ENCODE measurements around the gene SPC25. TPM values are rescaled to one million over a fixed set of nuclear protein-coding genes. Genes with fewer than 3 reads are reported as not detected.

The SPC25 gene
- total RNA-seq, 2 donors from 2014 or later: 1.2 to 4.1 TPM

GRCh38 chr2:168852481-168852880 lies 37.7 kb downstream of the SPC25 start:
- ATAC-seq: no peak
- DNase-seq: no peak
- intact Hi-C loops (cut with DNase I, micrococcal nuclease): no loop called here

- DNase-seq (no peak), ATAC-seq (no peak)
- intact Hi-C loops (cut with DNase I, micrococcal nuclease): no loop called here
Measured at GRCh38 chr2:168851674-168852320, 38.4 kb downstream of the SPC25 start.

GRCh38 chr2:168850846-168851245 lies 39.4 kb downstream of the SPC25 start:
- intact Hi-C loops (cut with DNase I, micrococcal nuclease): no loop called here
- DNase-seq: no peak
- no peak for ATAC-seq

GRCh38 chr2:168849610-168850009 lies 40.6 kb downstream of the SPC25 start:
- DNase-seq (peak; percentile 34 to 47), ATAC-seq (peak; percentile 94)
- intact Hi-C loops (cut with DNase I, micrococcal nuclease): no loop called here

- DNase-seq (no peak), ATAC-seq (no peak)
- intact Hi-C loops (cut with DNase I, micrococcal nuclease): no loop called here
Measured at GRCh38 chr2:168848225-168848624, 42.0 kb downstream of the SPC25 start.

- no peak for ATAC-seq
- intact Hi-C loops (cut with DNase I, micrococcal nuclease): no loop called here
- no peak for DNase-seq
Measured at GRCh38 chr2:168843253-168843652, 47.0 kb downstream of the SPC25 start.

- no peak for ATAC-seq
- no peak for DNase-seq
- intact Hi-C loops (cut with DNase I, micrococcal nuclease): no loop called here
Measured at GRCh38 chr2:168841445-168841844, 48.8 kb downstream of the SPC25 start.

GRCh38 chr2:168835969-168836368 lies 54.3 kb downstream of the SPC25 start:
- intact Hi-C loops (cut with DNase I, micrococcal nuclease): no loop called here
- DNase-seq: no peak
- no peak for ATAC-seq

GRCh38 chr2:168831662-168832061 lies 58.6 kb downstream of the SPC25 start:
- ATAC-seq (no peak), DNase-seq (no peak)
- intact Hi-C loops (cut with DNase I, micrococcal nuclease): no loop called here

- intact Hi-C loops (cut with DNase I, micrococcal nuclease): no loop called here
- ATAC-seq: no peak
- DNase-seq: no peak
Measured at GRCh38 chr2:168830958-168831357, 59.3 kb downstream of the SPC25 start.

- intact Hi-C loops (cut with DNase I, micrococcal nuclease): no loop called here
- no peak for DNase-seq
- peak; percentile 89 for ATAC-seq
Measured at GRCh38 chr2:168825126-168825525, 65.1 kb downstream of the SPC25 start.

- intact Hi-C loops (cut with DNase I, micrococcal nuclease): no loop called here
- no peak for DNase-seq
- ATAC-seq: no peak
Measured at GRCh38 chr2:168821992-168822391, 68.2 kb downstream of the SPC25 start.

- no peak for DNase-seq
- intact Hi-C loops (cut with DNase I, micrococcal nuclease): no loop called here
- ATAC-seq: no peak
Measured at GRCh38 chr2:168821577-168821976, 68.7 kb downstream of the SPC25 start.

Other genes with a start within 250 kb of the SPC25 start
- gene NOSTRIN, start 87.8 kb downstream of the SPC25 start, total RNA-seq: 10 to 100 TPM; 52.7 to 55.6 TPM
- under 1 TPM in 1 of 2 donors, not detected in 1; 0.31 TPM for gene G6PC2, start 10.9 kb upstream of the SPC25 start, total RNA-seq
- gene ABCB11, start 140.9 kb upstream of the SPC25 start, total RNA-seq: 1 to 10 TPM; 4.1 TPM
- gene DHRS9, start 179.1 kb upstream of the SPC25 start, total RNA-seq: 100 to 1,000 TPM; 202 to 206 TPM